HEK293 (cell line): ENCODE measurements around the gene PPP1R14B.

Source experiments
- CTCF ChIA-PET: fragments of 350-600 bp; formaldehyde crosslinking; extraction: SDS; loops from one replicate; lab custom pipeline; 2021; ENCODE audit warnings: antibody characterized with exemption; lab: Yijun Ruan, JAX
- POLR2A ChIA-PET: fragments of 300-600 bp; formaldehyde crosslinking; extraction: SDS; loops from one replicate; lab custom pipeline; 2020; ENCODE audit warnings: antibody characterized with exemption, inconsistent platforms; lab: Yijun Ruan, JAX
- H3K27ac ChIP-seq: fragments of 200-500 bp; sonication (Bioruptor generic); 2 replicates; pipeline ENCODE4 v1.5.1; 2014; ENCODE audit warnings: low read depth, low read length, control low read depth, inconsistent platforms; ENCODE audit errors: extremely low read depth
- H3K36me3 ChIP-seq, 2 experiments: fragments of 200-500 bp in 1 of 2; sonication (Bioruptor generic) in 1 of 2; 1 replicate in 1 of 2; 2 replicates in 1 of 2; pipeline ENCODE4 v1.5.1; 2014 to 2017; ENCODE audit warnings: inconsistent platforms in 2 of 2, low read length in 2 of 2; ENCODE audit not compliant: control insufficient read depth in 2 of 2, insufficient read depth in 1 of 2
- H3K4me1 ChIP-seq: fragments of 200-500 bp; sonication (Bioruptor generic); 2 replicates; pipeline ENCODE4 v1.5.1; 2014; ENCODE audit warnings: mild to moderate bottlenecking, low read length, inconsistent platforms; ENCODE audit not compliant: control insufficient read depth, insufficient read depth
- H3K4me3 ChIP-seq: 2 replicates; pipeline ENCODE4 v1.5.1; 2011; ENCODE audit warnings: low read depth, mild to moderate bottlenecking, control low read depth, low read length, moderate library complexity
- H3K9me3 ChIP-seq: fragments of 200-500 bp; sonication (Bioruptor generic); 2 replicates; pipeline ENCODE4 v1.5.1; 2014; ENCODE audit warnings: low read depth, low read length, inconsistent platforms; ENCODE audit not compliant: control insufficient read depth, insufficient read depth
- GLI4 ChIP-seq: fragments of 450-650 bp; formaldehyde crosslinking; IDR thresholded peaks from 2 replicates; pipeline ENCODE4 v1.5.1; 2016; ENCODE audit warnings: missing biosample characterization, missing genetic modification characterization
- HOXC10 ChIP-seq: sonication (generic); formaldehyde crosslinking; IDR thresholded peaks from 2 replicates; pipeline ENCODE4 v1.8.1; 2023; ENCODE audit warnings: mild to moderate bottlenecking, missing genetic modification reagents
- KLF1 ChIP-seq: fragments of 450-650 bp; formaldehyde crosslinking; IDR thresholded peaks from 2 replicates; pipeline ENCODE4 v1.5.1; 2016; ENCODE audit warnings: missing biosample characterization, missing genetic modification characterization
- KLF7 ChIP-seq: fragments of 450-650 bp; formaldehyde crosslinking; IDR thresholded peaks from 2 replicates; pipeline ENCODE4 v1.5.1; 2016; ENCODE audit warnings: missing biosample characterization, missing genetic modification characterization, borderline replicate concordance
- MEIS1 ChIP-seq: sonication (generic); formaldehyde crosslinking; IDR thresholded peaks from 2 replicates; pipeline ENCODE4 v1.8.1; 2022; ENCODE audit warnings: missing genetic modification reagents, mild to moderate bottlenecking, borderline replicate concordance
- REST ChIP-seq: fragments of 450-650 bp; formaldehyde crosslinking; IDR thresholded peaks from 2 replicates; pipeline ENCODE4 v1.5.1; 2016; ENCODE audit warnings: missing biosample characterization, missing genetic modification characterization
- ZNF146 ChIP-seq: fragments of 450-650 bp; formaldehyde crosslinking; IDR thresholded peaks from 2 replicates; pipeline ENCODE4 v1.5.1; 2016; ENCODE audit warnings: missing biosample characterization, missing genetic modification characterization
- ZNF148 ChIP-seq: fragments of 450-650 bp; formaldehyde crosslinking; IDR thresholded peaks from 2 replicates; pipeline ENCODE4 v1.5.0; 2017; ENCODE audit warnings: missing biosample characterization, missing genetic modification characterization, borderline replicate concordance
- ZNF157 ChIP-seq: fragments of 450-650 bp; formaldehyde crosslinking; IDR thresholded peaks from 2 replicates; pipeline ENCODE4 v1.5.1; 2016; ENCODE audit warnings: missing biosample characterization, missing genetic modification characterization
- ZNF169 ChIP-seq: fragments of 450-650 bp; formaldehyde crosslinking; IDR thresholded peaks from 2 replicates; pipeline ENCODE4 v1.5.1; 2016; ENCODE audit warnings: missing biosample characterization, missing genetic modification characterization
- ZNF391 ChIP-seq: fragments of 450-650 bp; formaldehyde crosslinking; IDR thresholded peaks from 2 replicates; pipeline ENCODE4 v1.5.1; 2016; ENCODE audit warnings: low read depth, missing biosample characterization, missing genetic modification characterization, borderline replicate concordance
- ZNF518A ChIP-seq: fragments of 450-650 bp; formaldehyde crosslinking; conservative IDR thresholded peaks from 2 replicates; pipeline ENCODE4 v1.5.1; 2016; ENCODE audit warnings: low read depth, missing biosample characterization, missing genetic modification characterization
- ZNF621 ChIP-seq: fragments of 450-650 bp; formaldehyde crosslinking; IDR thresholded peaks from 2 replicates; pipeline ENCODE4 v1.5.1; 2017; ENCODE audit warnings: missing biosample characterization, missing genetic modification characterization
- ZNF629 ChIP-seq: fragments of 450-650 bp; formaldehyde crosslinking; IDR thresholded peaks from 2 replicates; pipeline ENCODE4 v1.5.1; 2017; ENCODE audit warnings: missing biosample characterization, missing genetic modification characterization
- ZNF670 ChIP-seq: fragments of 450-650 bp; formaldehyde crosslinking; IDR thresholded peaks from 2 replicates; pipeline ENCODE4 v1.5.1; 2016; ENCODE audit warnings: missing biosample characterization, missing genetic modification characterization, low read depth
- ZNF701 ChIP-seq: fragments of 450-650 bp; formaldehyde crosslinking; IDR thresholded peaks from 2 replicates; pipeline ENCODE4 v1.5.1; 2016; ENCODE audit warnings: missing biosample characterization, missing genetic modification characterization

The PPP1R14B gene

GRCh38 chr11:64278576-64279190 is 31.9 kb upstream of the PPP1R14B start:
- Histone ChIP-seq H3K36me3 (peaks cover 9 to 64% of the 10 kb centered on the region in 2 experiments; a peak in 2 of 3 replicates), H3K4me1 (no peaks in the 10 kb centered on the region), H3K4me3 (no peak overlapping the region), H3K9me3 (no peaks in the 10 kb centered on the region), H3K27ac (no peak overlapping the region)
- CTCF ChIA-PET = interaction anchor here (0.8 to 2.7 kb wide), 3 partner anchors 23 to 76 kb away, joined by 3 to 13 read pairs (median 4); no protein-coding TSS in a partner anchor
- no peak for TF ChIP-seq MEIS1 (CRISPR knock-in tag)
- no peak for TF ChIP-seq KLF7 (tag by site-specific recombination)
- TF ChIP-seq ZNF391 = no peak
- TF ChIP-seq ZNF518A (tag by site-specific recombination) = no peak
- TF ChIP-seq ZNF670 = no peak
- TF ChIP-seq REST (tag by site-specific recombination) = no peak
- TF ChIP-seq ZNF148 = no peak
- no peak for TF ChIP-seq KLF1 (tag by site-specific recombination)
- no peak for TF ChIP-seq HOXC10
- TF ChIP-seq ZNF629 (tag by site-specific recombination) = no peak
- no peak for TF ChIP-seq ZNF621
- TF ChIP-seq ZNF146 = no peak
- no peak for TF ChIP-seq ZNF169 (tag by site-specific recombination)
- no peak for TF ChIP-seq ZNF701 (tag by site-specific recombination)
- TF ChIP-seq ZNF157 (tag by site-specific recombination) = no peak
- TF ChIP-seq GLI4 (tag by site-specific recombination) = no peak
- POLR2A ChIA-PET = no interaction called here
